Progenitor cell of endocrine pancreas (in vitro differentiated cells): ENCODE measurements around the gene MAML2. TPM values are rescaled to one million over a fixed set of nuclear protein-coding genes. Genes with fewer than 3 reads are reported as not detected.

Experiments
- DNase-seq: peaks from one replicate; pipeline ENCODE4 v3.0.0; 2021; ENCODE audit warnings: low spot score; ENCODE audit not compliant: unreplicated experiment
- H3K27ac Mint-ChIP-seq: 2 replicates; pipeline ENCODE4 v1.8.0; 2021; ENCODE audit warnings: mild to moderate bottlenecking, moderate library complexity, mixed read lengths
- H3K27me3 Mint-ChIP-seq: 2 replicates; pipeline ENCODE4 v1.8.0; 2021; ENCODE audit warnings: mixed read lengths
- H3K36me3 Mint-ChIP-seq: 2 replicates; pipeline ENCODE4 v1.8.0; 2022; ENCODE audit warnings: mixed read lengths; ENCODE audit not compliant: insufficient read depth
- H3K4me1 Mint-ChIP-seq: 2 replicates; pipeline ENCODE4 v1.8.0; 2021; ENCODE audit warnings: low read depth, mixed read lengths
- H3K4me3 Mint-ChIP-seq: 2 replicates; pipeline ENCODE4 v1.8.0; 2021; ENCODE audit warnings: low read depth, mild to moderate bottlenecking, moderate library complexity, mixed read lengths
- H3K9me3 Mint-ChIP-seq: 2 replicates; pipeline ENCODE4 v1.8.0; 2021; ENCODE audit warnings: low read depth, mixed read lengths
- CTCF ChIP-seq: fragments of 200-600 bp; sonication (generic); IDR thresholded peaks from one replicate; pipeline ENCODE4 v1.5.0; 2021; ENCODE audit warnings: antibody characterized with exemption, mild to moderate bottlenecking; ENCODE audit not compliant: unreplicated experiment
- total RNA-seq: library from RNA; stranded (reverse); gene quantifications from 2 replicates; pipeline ENCODE4 v1.2.1, GENCODE V29; 2021

Gene MAML2
- total RNA-seq, 1 donor from 2014 or later: 17.6 TPM

DNA sequence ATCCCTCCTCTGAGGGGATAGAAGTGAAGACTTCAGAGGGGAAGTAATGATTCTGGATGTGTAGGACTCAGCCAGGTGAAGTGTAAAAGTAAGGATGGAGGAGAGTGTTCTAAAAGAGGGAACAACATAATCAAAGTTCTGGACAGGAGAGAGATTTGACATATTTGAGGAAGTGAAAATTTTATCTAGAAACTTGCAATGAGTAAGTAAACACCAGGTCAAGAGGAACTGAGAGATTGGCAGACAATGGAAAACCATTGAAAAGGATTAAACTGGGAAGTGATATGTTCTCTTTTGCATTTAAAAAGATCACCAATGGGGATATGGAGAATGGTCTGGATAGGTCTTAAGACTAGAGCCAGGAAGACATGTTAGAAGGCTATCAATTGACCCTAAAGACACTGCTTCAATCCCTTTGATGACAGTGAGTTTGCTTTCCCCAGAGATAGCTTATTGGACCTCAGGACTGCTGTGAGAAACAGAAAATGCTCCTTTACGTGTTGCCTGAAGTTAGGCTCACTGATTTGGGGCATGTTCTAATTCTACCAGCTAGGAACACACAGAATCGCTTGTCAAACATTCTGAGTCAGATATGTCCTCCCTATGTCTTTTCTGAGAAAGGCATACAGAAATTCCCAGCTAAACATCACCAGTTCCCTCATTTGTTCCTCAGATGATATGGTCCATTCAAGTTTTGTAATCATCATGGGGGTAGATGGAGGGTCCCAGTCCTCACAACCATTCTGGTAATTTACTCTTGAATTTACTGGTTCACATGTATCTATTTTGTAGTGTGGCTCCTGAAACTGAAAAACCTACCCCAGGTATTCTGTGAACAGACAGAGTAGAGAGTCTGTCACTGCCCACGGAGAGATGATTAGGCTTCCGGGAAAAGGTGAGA, 144.9 kb downstream of the MAML2 start:
- DNase-seq: no peak
- Mint-ChIP-seq H3K27ac (no peak overlapping the region), H3K4me3 (no peak overlapping the region), H3K27me3 (no peaks in the 10 kb centered on the region), H3K4me1 (peaks cover 69% of the 10 kb centered on the region), H3K9me3 (peaks cover 7% of the 10 kb centered on the region), H3K36me3 (peaks cover 9% of the 10 kb centered on the region)
- no peak for TF ChIP-seq CTCF

DNA sequence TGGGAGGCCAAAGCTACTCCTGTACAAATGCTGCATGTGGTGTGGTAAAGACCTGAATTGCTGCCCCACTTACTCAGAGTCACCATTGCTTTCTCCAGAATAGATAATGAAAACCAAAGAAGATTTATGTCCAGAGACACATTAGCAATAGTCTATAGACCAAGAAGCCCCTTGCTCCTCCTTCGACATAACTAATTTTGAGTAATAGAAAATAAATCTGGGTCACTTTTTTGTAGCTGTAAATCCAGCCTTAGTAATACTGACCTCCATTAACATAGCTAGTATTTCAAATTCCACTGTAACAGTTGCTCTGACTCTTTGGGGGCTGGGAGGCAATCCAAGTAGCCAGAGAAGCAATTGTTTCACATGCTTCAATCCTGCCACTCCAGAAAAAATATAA, 145.9 kb downstream of the MAML2 start:
- Mint-ChIP-seq H3K36me3 (peaks cover 9% of the 10 kb centered on the region), H3K27ac (peak overlapping the region; percentile 33), H3K9me3 (peaks cover 7% of the 10 kb centered on the region), H3K27me3 (no peaks in the 10 kb centered on the region), H3K4me3 (no peak overlapping the region), H3K4me1 (peaks cover 69% of the 10 kb centered on the region)
- DNase-seq: no peak
- no peak for TF ChIP-seq CTCF

GRCh38 chr11:96196181-96196662, 146.8 kb downstream of the MAML2 start:
- TF ChIP-seq CTCF: no peak
- Mint-ChIP-seq H3K4me1 (peaks cover 68% of the 10 kb centered on the region), H3K36me3 (peaks cover 12% of the 10 kb centered on the region), H3K9me3 (peaks cover 7% of the 10 kb centered on the region), H3K27ac (peak overlapping the region; percentile 51), H3K4me3 (no peak overlapping the region), H3K27me3 (no peaks in the 10 kb centered on the region)
- no peak for DNase-seq

GRCh38 chr11:96195671-96196070, 147.3 kb downstream of the MAML2 start:
- H3K27ac Mint-ChIP-seq: peak overlapping the region; percentile 51
- no peaks in the 10 kb centered on the region for H3K27me3 Mint-ChIP-seq
- H3K4me1 Mint-ChIP-seq: peaks cover 65% of the 10 kb centered on the region
- no peak for TF ChIP-seq CTCF
- H3K36me3 Mint-ChIP-seq: peaks cover 15% of the 10 kb centered on the region
- DNase-seq: no peak
- H3K4me3 Mint-ChIP-seq: no peak overlapping the region
- H3K9me3 Mint-ChIP-seq: peaks cover 11% of the 10 kb centered on the region

- peaks cover 58% of the 10 kb centered on the region for H3K4me1 Mint-ChIP-seq
- no peak for DNase-seq
- H3K4me3 Mint-ChIP-seq: no peak overlapping the region
- H3K36me3 Mint-ChIP-seq: peaks cover 17% of the 10 kb centered on the region
- H3K27ac Mint-ChIP-seq: peak overlapping the region; percentile 89
- no peaks in the 10 kb centered on the region for H3K27me3 Mint-ChIP-seq
- peaks cover 11% of the 10 kb centered on the region for H3K9me3 Mint-ChIP-seq
- no peak for TF ChIP-seq CTCF
Measured at GRCh38 chr11:96194581-96195374, 148.2 kb downstream of the MAML2 start.
